Hematopoietic multipotent progenitor cell treated with erythropoietin and hydrocortisone succinate and interleukin-3 and kit ligand, for 17 days (in vitro differentiated cells): ENCODE measurements around the gene FGFR3.

ENCODE experiments used
- DNase-seq: peaks from one replicate; pipeline ENCODE4 v3.0.0-alpha.2; 2015; ENCODE audit warnings: low spot score

Gene FGFR3

GRCh38 chr4:1756893-1757779, 36.0 kb upstream of the FGFR3 start:
- DNase-seq: no peak

GRCh38 chr4:1757836-1758235, 35.3 kb upstream of the FGFR3 start:
- no peak for DNase-seq

GRCh38 chr4:1758306-1759121, 34.6 kb upstream of the FGFR3 start:
- no peak for DNase-seq

GRCh38 chr4:1759170-1759817, 33.8 kb upstream of the FGFR3 start:
- no peak for DNase-seq

- DNase-seq: no peak
Measured at GRCh38 chr4:1759818-1760223, 33.3 kb upstream of the FGFR3 start.

GRCh38 chr4:1760521-1761071, 32.5 kb upstream of the FGFR3 start:
- DNase-seq: no peak

GRCh38 chr4:1761130-1761689, 31.9 kb upstream of the FGFR3 start:
- no peak for DNase-seq

GRCh38 chr4:1762264-1763010, 30.7 kb upstream of the FGFR3 start:
- no peak for DNase-seq

GRCh38 chr4:1763070-1763549, 30.0 kb upstream of the FGFR3 start:
- DNase-seq: no peak

GRCh38 chr4:1763550-1764080, 29.5 kb upstream of the FGFR3 start:
- DNase-seq: no peak

- DNase-seq: no peak
Measured at GRCh38 chr4:1764670-1765069, 28.4 kb upstream of the FGFR3 start.

- DNase-seq: no peak
Measured at GRCh38 chr4:1765409-1766072, 27.6 kb upstream of the FGFR3 start.

- DNase-seq: no peak
Measured at GRCh38 chr4:1766106-1767060, 26.7 kb upstream of the FGFR3 start.

GRCh38 chr4:1767061-1767769, 25.9 kb upstream of the FGFR3 start:
- DNase-seq: no peak

GRCh38 chr4:1767770-1768366, 25.2 kb upstream of the FGFR3 start:
- DNase-seq: no peak

GRCh38 chr4:1768367-1769034, 24.6 kb upstream of the FGFR3 start:
- no peak for DNase-seq

- DNase-seq: no peak
Measured at GRCh38 chr4:1769692-1770091, 23.4 kb upstream of the FGFR3 start.
